ENCODE measurements around the gene FCRL6. TPM values are rescaled to one million over a fixed set of nuclear protein-coding genes. Genes with fewer than 3 reads are reported as not detected.

Gene FCRL6
- total and polyA plus RNA-seq, 7 experiments from 2014 or later = 0.15 to 41.4 (median 0.43) TPM

GRCh38 chr1:159847231-159847630 is 45.1 kb downstream of the FCRL6 start:
- Histone ChIP-seq H3K36me3 (ENCODE audit: control insufficient read depth in 2 of 3, insufficient read depth in 3 of 3, low read length in 3 of 3) (no peaks in the 10 kb centered on the region), H3K4me3 (ENCODE audit: low read length) (no peak overlapping the region), H3K4me1 (ENCODE audit: control insufficient read depth in 2 of 2, insufficient read depth in 2 of 2, low read length in 2 of 2) (no peaks in the 10 kb centered on the region), H3K27me3 (ENCODE audit: control insufficient read depth in 2 of 2, insufficient read depth in 2 of 2, low read length in 2 of 2) (no peaks in the 10 kb centered on the region), H3K9me3 (ENCODE audit: control insufficient read depth in 2 of 3, low read length in 3 of 3) (no peaks in the 10 kb centered on the region), H3K27ac (ENCODE audit: low read depth, low read length) (no peak overlapping the region)
- CTCF ChIA-PET = no interaction called here
- Mint-ChIP-seq H3K9me3 (peaks cover 0 to 1% (median 0%) of the 10 kb centered on the region in 11 donors), H3K27me3 (peaks cover 0 to 43% (median 0%) of the 10 kb centered on the region in 5 donors), H3K36me3 (peaks cover 0 to under 1% (median 0%) of the 10 kb centered on the region in 5 donors), H3K27ac (no peak overlapping the region), H3K4me3 (no peak overlapping the region), H3K4me1 (peaks cover 0 to 18% (median 6%) of the 10 kb centered on the region in 7 donors)
- ATAC-seq (no peak), DNase-seq (no peak)
- intact Hi-C loops (cut with micrococcal nuclease) = no loop called here
- POLR2A ChIA-PET = no interaction called here

DNA sequence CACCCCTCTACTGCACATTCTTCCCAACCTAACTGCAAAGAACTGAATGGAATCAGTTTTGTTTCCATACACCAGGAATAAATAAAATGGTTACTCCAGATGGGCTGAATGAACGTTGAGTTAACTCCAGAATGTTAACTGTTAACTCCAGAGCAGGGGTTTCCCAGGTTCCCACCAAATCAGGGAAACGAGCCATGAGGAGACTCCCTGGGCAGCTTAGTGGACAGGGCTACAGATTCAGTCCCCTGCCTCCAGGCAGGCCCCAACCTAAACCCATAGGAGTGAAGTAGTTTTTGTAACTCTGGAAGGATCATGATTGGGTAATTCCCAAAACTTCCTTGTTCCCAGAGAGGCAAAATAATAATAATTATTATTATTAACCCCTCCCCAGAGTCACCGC is 46.2 kb downstream of the FCRL6 start:
- ChIA-PET CTCF (no interaction called here), POLR2A (no interaction called here)
- H3K27ac ChIP-seq (ENCODE audit: low read depth, low read length) = no peak overlapping the region
- ATAC-seq (no peak), DNase-seq (no peak)
- intact Hi-C loops (cut with micrococcal nuclease) = no loop called here
- Mint-ChIP-seq H3K27me3 (peaks cover 0 to 50% (median 0%) of the 10 kb centered on the region in 5 donors), H3K4me1 (peaks cover 3 to 24% (median 8%) of the 10 kb centered on the region in 7 donors), H3K9me3 (peaks cover 0 to 1% (median 0%) of the 10 kb centered on the region in 11 donors), H3K4me3 (no peak overlapping the region), H3K27ac (no peak overlapping the region), H3K36me3 (no peaks in the 10 kb centered on the region)
- no peaks in the 10 kb centered on the region for H3K9me3 ChIP-seq (ENCODE audit: control insufficient read depth in 2 of 3, low read length in 3 of 3)
- H3K36me3 ChIP-seq (ENCODE audit: control insufficient read depth in 2 of 3, insufficient read depth in 3 of 3, low read length in 3 of 3) = no peaks in the 10 kb centered on the region
- no peaks in the 10 kb centered on the region for H3K4me1 ChIP-seq (ENCODE audit: control insufficient read depth in 2 of 2, insufficient read depth in 2 of 2, low read length in 2 of 2)
- no peaks in the 10 kb centered on the region for H3K27me3 ChIP-seq (ENCODE audit: control insufficient read depth in 2 of 2, insufficient read depth in 2 of 2, low read length in 2 of 2)
- H3K4me3 ChIP-seq (ENCODE audit: low read length) = no peak overlapping the region

DNA sequence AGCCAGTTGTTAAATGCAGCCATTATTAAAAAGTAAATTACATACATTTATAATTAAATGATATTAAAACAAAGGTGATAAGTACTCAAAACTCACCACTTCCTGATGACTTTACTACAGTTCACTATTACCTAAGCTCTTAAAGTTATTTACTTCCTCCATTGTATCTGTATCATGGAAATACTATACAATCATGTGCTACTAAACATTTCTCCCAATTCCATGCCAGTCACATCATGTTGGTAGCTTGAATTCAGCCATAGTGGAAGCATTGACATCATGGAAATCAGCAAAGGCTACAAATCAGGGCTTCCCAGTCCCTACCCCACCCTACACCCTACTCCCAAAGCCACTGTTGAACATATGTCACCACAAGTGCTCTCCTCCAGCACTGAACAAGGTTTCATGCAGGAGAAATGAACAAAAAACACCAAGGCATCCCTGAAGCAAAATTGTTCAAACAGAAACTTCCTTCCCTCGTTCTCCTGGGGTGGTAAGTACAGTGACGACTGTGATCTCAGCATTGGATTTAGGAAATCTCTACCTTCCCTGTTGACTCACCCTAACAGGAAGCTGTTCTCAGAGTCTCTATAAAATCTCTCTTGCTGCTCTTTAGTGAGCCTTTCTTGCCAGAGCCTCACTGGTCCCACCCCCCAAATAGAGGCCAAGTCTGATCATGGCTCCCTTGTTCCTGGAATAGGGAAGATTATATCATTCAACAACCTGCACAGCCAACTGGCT is 47.6 kb downstream of the FCRL6 start:
- no peaks in the 10 kb centered on the region for H3K36me3 Mint-ChIP-seq
- H3K4me3 ChIP-seq (ENCODE audit: low read length) = no peak overlapping the region
- H3K4me3 Mint-ChIP-seq = no peak overlapping the region
- H3K4me1 ChIP-seq (ENCODE audit: control insufficient read depth in 2 of 2, insufficient read depth in 2 of 2, low read length in 2 of 2) = no peaks in the 10 kb centered on the region
- ChIA-PET CTCF (no interaction called here), POLR2A (interaction anchor here (0.6 kb wide), 1 partner anchor 37 kb away, joined by 3 read pairs; no protein-coding TSS in a partner anchor)
- H3K27me3 Mint-ChIP-seq = peaks cover 0 to 44% (median 0%) of the 10 kb centered on the region in 5 donors
- H3K27ac Mint-ChIP-seq = no peak overlapping the region
- intact Hi-C loops (cut with micrococcal nuclease) = loop anchor here in 1 of 2 donors (5.0 kb wide), 1 partner anchor 98 kb away; the partner anchor contains the start of gene IGSF9
- peaks cover 9 to 33% (median 15%) of the 10 kb centered on the region in 7 donors for H3K4me1 Mint-ChIP-seq
- ATAC-seq = no peak
- H3K27me3 ChIP-seq (ENCODE audit: control insufficient read depth in 2 of 2, insufficient read depth in 2 of 2, low read length in 2 of 2) = no peaks in the 10 kb centered on the region
- H3K27ac ChIP-seq (ENCODE audit: low read depth, low read length) = no peak overlapping the region
- H3K9me3 Mint-ChIP-seq = peaks cover 0 to 1% (median 0%) of the 10 kb centered on the region in 11 donors
- H3K36me3 ChIP-seq (ENCODE audit: control insufficient read depth in 2 of 3, insufficient read depth in 3 of 3, low read length in 3 of 3) = no peaks in the 10 kb centered on the region
- DNase-seq = no peak
- H3K9me3 ChIP-seq (ENCODE audit: control insufficient read depth in 2 of 3, low read length in 3 of 3) = no peaks in the 10 kb centered on the region

DNA sequence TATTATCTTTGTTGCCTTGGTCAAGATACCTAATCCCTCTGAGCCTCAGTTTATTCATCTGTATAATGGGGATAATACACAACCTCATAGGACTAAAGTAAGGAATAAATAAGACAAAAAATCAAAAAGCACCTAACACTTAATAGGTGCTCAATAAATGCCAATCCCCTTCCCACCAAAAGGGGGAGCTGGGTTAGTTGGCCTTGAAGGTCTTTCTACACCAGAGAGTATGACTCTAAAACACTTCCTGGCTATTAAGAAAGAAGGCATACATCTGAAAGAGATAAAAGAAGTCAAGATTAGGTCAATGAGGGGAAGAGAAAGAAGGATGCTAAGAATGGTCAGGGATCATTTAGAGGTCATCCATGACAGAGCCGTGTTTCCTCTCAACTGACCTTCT is 49.2 kb downstream of the FCRL6 start:
- ATAC-seq = no peak
- H3K27me3 ChIP-seq (ENCODE audit: control insufficient read depth in 2 of 2, insufficient read depth in 2 of 2, low read length in 2 of 2) = no peaks in the 10 kb centered on the region
- no peak overlapping the region for H3K27ac ChIP-seq (ENCODE audit: low read depth, low read length)
- Mint-ChIP-seq H3K9me3 (peaks cover 0 to 1% (median 0%) of the 10 kb centered on the region in 11 donors), H3K27me3 (peaks cover 0 to 44% (median 0%) of the 10 kb centered on the region in 5 donors), H3K36me3 (peaks cover 0 to 1% (median 0%) of the 10 kb centered on the region in 5 donors), H3K4me3 (peak overlapping the region in 1 of 10 donors; percentile 10), H3K27ac (peak overlapping the region in 4 of 9 donors; percentile 2 to 35 (median 8)), H3K4me1 (peaks cover 14 to 37% (median 19%) of the 10 kb centered on the region in 7 donors)
- no peaks in the 10 kb centered on the region for H3K9me3 ChIP-seq (ENCODE audit: control insufficient read depth in 2 of 3, low read length in 3 of 3)
- no peak for DNase-seq
- H3K4me3 ChIP-seq (ENCODE audit: low read length) = no peak overlapping the region
- ChIA-PET CTCF (interaction anchor here (1.0 to 1.3 kb wide), 3 partner anchors 18 to 54 kb away, joined by 3 read pairs; no protein-coding TSS in a partner anchor), POLR2A (no interaction called here)
- intact Hi-C loops (cut with micrococcal nuclease) = loop anchor here in 1 of 2 donors (5.0 kb wide), 1 partner anchor 96 kb away; the partner anchor contains the start of gene IGSF9
- no peaks in the 10 kb centered on the region for H3K36me3 ChIP-seq (ENCODE audit: control insufficient read depth in 2 of 3, insufficient read depth in 3 of 3, low read length in 3 of 3)
- H3K4me1 ChIP-seq (ENCODE audit: control insufficient read depth in 2 of 2, insufficient read depth in 2 of 2, low read length in 2 of 2) = peaks cover 0 to 3% of the 10 kb centered on the region in 2 donors

DNA sequence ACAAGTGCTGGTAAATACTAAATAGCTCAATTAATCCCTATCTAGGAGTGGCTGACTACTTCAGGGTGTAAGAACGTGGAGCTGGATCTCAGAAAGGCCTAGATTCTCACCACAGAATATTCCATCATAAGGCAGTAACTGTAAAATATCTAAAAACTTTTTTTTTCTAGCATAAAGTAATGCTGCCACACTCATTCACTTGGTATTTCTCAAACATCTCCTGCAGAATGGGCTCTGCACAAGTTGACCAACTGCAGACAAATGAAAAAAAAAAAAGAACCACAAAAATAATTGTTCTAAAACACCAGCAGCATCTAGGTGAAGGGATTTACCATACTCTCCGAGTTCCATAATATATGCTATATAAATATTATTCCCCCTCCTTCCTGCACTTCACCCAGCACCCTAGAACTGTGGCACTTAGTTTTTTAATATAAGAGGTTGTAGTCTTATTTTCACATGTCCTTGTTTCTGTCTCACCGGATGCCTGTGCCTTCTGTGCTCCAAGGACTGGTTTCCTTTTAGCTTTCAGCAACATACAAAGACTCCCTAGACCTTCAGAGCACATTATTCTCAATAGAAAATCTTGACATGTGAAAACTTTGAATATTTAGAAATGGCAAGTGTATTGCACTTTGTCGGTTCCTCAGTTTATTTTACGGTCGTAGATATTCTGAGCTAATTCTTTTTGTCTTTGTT is 51.4 kb downstream of the FCRL6 start:
- H3K27ac ChIP-seq (ENCODE audit: low read depth, low read length) = peak overlapping the region; percentile 75
- POLR2A ChIA-PET = interaction anchor here (0.6 to 4.5 kb wide), 4 partner anchors 13 to 70 kb away, joined by 3 to 30 read pairs (median 3); partner anchors contain the start of gene TAGLN2
- peaks cover 0 to 1% (median 0%) of the 10 kb centered on the region in 11 donors for H3K9me3 Mint-ChIP-seq

DNA sequence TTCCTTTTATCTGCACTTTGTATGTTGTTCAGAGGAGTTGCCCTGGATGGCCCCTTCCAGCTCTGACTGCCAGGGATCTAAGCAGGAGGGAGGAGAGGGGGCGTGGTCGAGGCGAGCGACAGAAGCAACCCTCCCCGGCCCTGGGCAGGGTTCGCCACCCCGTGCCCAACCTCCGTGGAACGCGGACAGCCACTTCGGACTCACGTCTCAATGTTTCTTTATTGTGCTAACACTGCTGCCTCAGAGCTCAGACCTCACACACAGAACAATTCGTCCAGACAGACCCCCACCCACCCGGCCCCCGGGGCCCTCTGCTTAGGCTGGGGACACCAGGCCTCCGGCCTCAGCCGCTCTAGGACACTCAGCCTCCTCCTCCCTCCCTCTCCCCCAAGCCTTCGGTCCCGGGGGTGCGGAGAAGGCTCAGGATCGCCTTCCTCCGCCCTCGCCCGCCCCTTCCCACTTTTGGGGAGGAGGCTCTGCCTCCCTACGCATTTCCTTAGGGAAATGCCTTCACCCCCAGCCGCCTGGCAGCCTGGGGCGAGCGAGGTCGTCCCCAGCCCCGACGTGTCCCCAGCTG is 52.0 kb downstream of the FCRL6 start:
- H3K4me1 Mint-ChIP-seq = peaks cover 14 to 37% (median 23%) of the 10 kb centered on the region in 7 donors
- peak overlapping the region; percentile 25 to 94 (median 87) for H3K27ac Mint-ChIP-seq
- peak overlapping the region; percentile 80 to 96 (median 90) for H3K4me3 Mint-ChIP-seq
- H3K36me3 Mint-ChIP-seq = peaks cover 0 to 1% (median 0%) of the 10 kb centered on the region in 5 donors
- intact Hi-C loops (cut with micrococcal nuclease) = loop anchor here (1.0 to 5.0 kb wide), 6 partner anchors 37 to 93 kb away; partner anchors contain the start of genes DUSP23 (in 1 of the 2), IGSF9 (in 1 of the 2) and TAGLN2 (in 1 of the 2)
- ATAC-seq = peak; percentile 5
- H3K9me3 ChIP-seq (ENCODE audit: control insufficient read depth in 2 of 3, low read length in 3 of 3) = no peaks in the 10 kb centered on the region
- peaks cover 0 to 34% (median 0%) of the 10 kb centered on the region in 5 donors for H3K27me3 Mint-ChIP-seq
- H3K9me3 Mint-ChIP-seq = peaks cover 0 to 1% (median 0%) of the 10 kb centered on the region in 11 donors
- H3K27me3 ChIP-seq (ENCODE audit: control insufficient read depth in 2 of 2, insufficient read depth in 2 of 2, low read length in 2 of 2) = no peaks in the 10 kb centered on the region
- DNase-seq = peak in 3 of 9 donors; percentile 3 to 10 (median 7)
- peak overlapping the region; percentile 69 for H3K4me3 ChIP-seq (ENCODE audit: low read length)
- H3K27ac ChIP-seq (ENCODE audit: low read depth, low read length) = peak overlapping the region; percentile 75
- POLR2A ChIA-PET = interaction anchor here (0.8 to 4.5 kb wide), 3 partner anchors 12 to 70 kb away, joined by 3 to 30 read pairs (median 3); partner anchors contain the start of gene TAGLN2
- peaks cover 0 to 3% of the 10 kb centered on the region in 2 donors for H3K4me1 ChIP-seq (ENCODE audit: control insufficient read depth in 2 of 2, insufficient read depth in 2 of 2, low read length in 2 of 2)
- CTCF ChIA-PET = interaction anchor here (0.6 to 1.9 kb wide), 4 partner anchors 37 to 398 kb away, joined by 3 to 7 read pairs (median 4); no protein-coding TSS in a partner anchor
- H3K36me3 ChIP-seq (ENCODE audit: control insufficient read depth in 2 of 3, insufficient read depth in 3 of 3, low read length in 3 of 3) = no peaks in the 10 kb centered on the region

More for the DNA sequence above, 51.4 kb downstream of the FCRL6 start:
- peak overlapping the region in 8 of 9 donors; percentile 72 to 94 (median 88) for H3K27ac Mint-ChIP-seq
- intact Hi-C loops (cut with micrococcal nuclease) = loop anchor here (1.0 to 5.0 kb wide), 6 partner anchors 38 to 94 kb away; partner anchors contain the start of genes DUSP23 (in 1 of the 2), IGSF9 (in 1 of the 2) and TAGLN2 (in 1 of the 2)
- peaks cover 0 to 36% (median 0%) of the 10 kb centered on the region in 5 donors for H3K27me3 Mint-ChIP-seq
- peak overlapping the region; percentile 69 for H3K4me3 ChIP-seq (ENCODE audit: low read length)
- H3K4me1 Mint-ChIP-seq = peaks cover 14 to 37% (median 23%) of the 10 kb centered on the region in 7 donors
- H3K9me3 ChIP-seq (ENCODE audit: control insufficient read depth in 2 of 3, low read length in 3 of 3) = no peaks in the 10 kb centered on the region
- peaks cover 0 to 3% of the 10 kb centered on the region in 2 donors for H3K4me1 ChIP-seq (ENCODE audit: control insufficient read depth in 2 of 2, insufficient read depth in 2 of 2, low read length in 2 of 2)
- H3K4me3 Mint-ChIP-seq = peak overlapping the region; percentile 80 to 96 (median 90)
- ATAC-seq (no peak), DNase-seq (peak in 5 of 9 donors; percentile 13 to 23 (median 21))
- H3K36me3 ChIP-seq (ENCODE audit: control insufficient read depth in 2 of 3, insufficient read depth in 3 of 3, low read length in 3 of 3) = no peaks in the 10 kb centered on the region
- H3K27me3 ChIP-seq (ENCODE audit: control insufficient read depth in 2 of 2, insufficient read depth in 2 of 2, low read length in 2 of 2) = no peaks in the 10 kb centered on the region
- CTCF ChIA-PET = interaction anchor here (0.6 to 1.9 kb wide), 4 partner anchors 10 to 398 kb away, joined by 3 to 7 read pairs (median 4); no protein-coding TSS in a partner anchor
- H3K36me3 Mint-ChIP-seq = peaks cover 0 to 1% (median 0%) of the 10 kb centered on the region in 5 donors

All from naive thymus-derived CD4-positive, alpha-beta T cell (primary cell).